Measurements from ENCODE around the gene TBC1D30. TPM values are rescaled to one million over a fixed set of nuclear protein-coding genes. Genes with fewer than 3 reads are reported as not detected.

TBC1D30 gene
- total RNA-seq, 1 experiment from 2014 or later: 8.6 TPM

DNA sequence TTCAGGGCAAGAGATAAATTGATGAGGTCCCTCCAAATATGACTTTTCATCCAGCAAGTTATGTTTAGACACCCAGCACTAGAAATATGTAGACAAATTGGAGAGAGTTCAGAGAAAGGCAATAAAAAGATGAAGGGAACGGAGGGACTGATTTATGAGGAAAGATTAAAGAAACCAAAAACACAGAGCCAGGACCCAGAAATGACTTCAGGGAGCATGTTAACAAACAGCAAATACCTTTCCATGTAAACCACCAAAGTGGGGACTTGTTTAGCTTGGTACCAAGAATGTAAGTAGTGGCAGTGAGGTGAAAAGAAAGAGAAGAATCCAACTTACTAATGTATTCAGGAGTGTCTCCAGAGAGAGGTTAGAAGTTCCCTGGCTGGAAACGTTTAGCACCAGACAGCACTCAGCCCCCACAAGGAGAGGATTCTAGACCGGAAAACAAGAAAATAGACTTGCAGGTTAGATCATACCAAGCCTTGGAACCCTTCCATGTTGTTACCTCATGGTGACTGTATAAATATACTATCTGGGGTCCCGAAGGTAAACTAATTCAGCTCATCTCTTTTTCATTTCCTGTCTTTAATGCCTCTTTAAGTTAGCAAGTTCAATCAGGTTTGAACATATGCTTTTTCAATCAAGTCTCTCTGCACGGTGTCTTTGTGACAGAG, 79.2 kb downstream of the TBC1D30 start:
- CTCF ChIA-PET: no interaction called here
- no peak overlapping the region for H3K4me2 ChIP-seq
- TF ChIP-seq EZH2 (IDR thresholded peaks at IDR 0.05; ENCODE audit: low read depth): no peak
- TF ChIP-seq, protein P1, sequence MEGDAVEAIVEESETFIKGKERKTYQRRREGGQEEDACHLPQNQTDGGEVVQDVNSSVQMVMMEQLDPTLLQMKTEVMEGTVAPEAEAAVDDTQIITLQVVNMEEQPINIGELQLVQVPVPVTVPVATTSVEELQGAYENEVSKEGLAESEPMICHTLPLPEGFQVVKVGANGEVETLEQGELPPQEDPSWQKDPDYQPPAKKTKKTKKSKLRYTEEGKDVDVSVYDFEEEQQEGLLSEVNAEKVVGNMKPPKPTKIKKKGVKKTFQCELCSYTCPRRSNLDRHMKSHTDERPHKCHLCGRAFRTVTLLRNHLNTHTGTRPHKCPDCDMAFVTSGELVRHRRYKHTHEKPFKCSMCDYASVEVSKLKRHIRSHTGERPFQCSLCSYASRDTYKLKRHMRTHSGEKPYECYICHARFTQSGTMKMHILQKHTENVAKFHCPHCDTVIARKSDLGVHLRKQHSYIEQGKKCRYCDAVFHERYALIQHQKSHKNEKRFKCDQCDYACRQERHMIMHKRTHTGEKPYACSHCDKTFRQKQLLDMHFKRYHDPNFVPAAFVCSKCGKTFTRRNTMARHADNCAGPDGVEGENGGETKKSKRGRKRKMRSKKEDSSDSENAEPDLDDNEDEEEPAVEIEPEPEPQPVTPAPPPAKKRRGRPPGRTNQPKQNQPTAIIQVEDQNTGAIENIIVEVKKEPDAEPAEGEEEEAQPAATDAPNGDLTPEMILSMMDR (conservative IDR thresholded peaks at IDR 0.05): no peak
- H3K9me3 ChIP-seq (ENCODE audit: insufficient read depth, low read depth): no peaks in the 10 kb centered on the region
- POLR2A ChIA-PET (ENCODE audit: unreplicated experiment): no interaction called here
- intact Hi-C loops (cut with micrococcal nuclease; ENCODE audit: unreplicated experiment): no loop called here
- DNase-seq: no peak
- no peaks in the 10 kb centered on the region for H4K20me1 ChIP-seq (ENCODE audit: insufficient read depth)
- H3K9me2 ChIP-seq (ENCODE audit: insufficient read depth): no peaks in the 10 kb centered on the region
- no peaks in the 10 kb centered on the region for H3K79me2 ChIP-seq (ENCODE audit: low read depth)
- H3F3A ChIP-seq (ENCODE audit: insufficient read depth, low read depth): no peaks in the 10 kb centered on the region
- no TSS peak for BruUV-seq (replicated peaks)
- H3K4me1 ChIP-seq (replicated peaks; ENCODE audit: insufficient read depth): no peaks in the 10 kb centered on the region
- H3K36me3 ChIP-seq (ENCODE audit: low read depth): no peaks in the 10 kb centered on the region
- no peak overlapping the region for H3K4me3 ChIP-seq
- H3K27me3 ChIP-seq (ENCODE audit: insufficient read depth, low read depth): no peaks in the 10 kb centered on the region
- no peak overlapping the region for H2AFZ ChIP-seq
- no peak overlapping the region for H3K27ac ChIP-seq

DNA sequence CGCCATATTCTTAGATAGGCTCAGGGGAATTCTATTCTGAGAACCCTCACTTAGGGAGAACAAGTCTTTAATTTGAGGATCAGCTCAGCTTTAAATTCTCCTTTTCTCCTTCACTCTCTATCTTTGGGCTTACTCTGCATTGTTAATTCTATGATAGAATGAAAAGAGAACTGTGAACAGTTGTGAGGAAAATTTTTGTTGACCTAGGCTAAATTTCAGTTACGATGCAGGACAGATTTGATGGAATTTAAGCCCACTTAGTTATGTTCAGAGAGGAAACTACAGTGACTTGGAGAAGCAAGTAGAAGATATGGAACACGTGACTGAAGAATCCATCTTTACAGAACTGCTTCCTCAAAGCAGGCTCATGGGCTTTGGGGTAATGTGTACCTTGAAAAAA, 82.7 kb downstream of the TBC1D30 start:
- no peak for TF ChIP-seq EZH2 (IDR thresholded peaks at IDR 0.05; ENCODE audit: low read depth)
- TF ChIP-seq, protein P1 (conservative IDR thresholded peaks at IDR 0.05): no peak
- no peaks in the 10 kb centered on the region for H3K27me3 ChIP-seq (ENCODE audit: insufficient read depth, low read depth)
- no peaks in the 10 kb centered on the region for H3K9me2 ChIP-seq (ENCODE audit: insufficient read depth)
- no peak overlapping the region for H2AFZ ChIP-seq
- no peaks in the 10 kb centered on the region for H3K79me2 ChIP-seq (ENCODE audit: low read depth)
- no peaks in the 10 kb centered on the region for H3K4me1 ChIP-seq (replicated peaks; ENCODE audit: insufficient read depth)
- intact Hi-C loops (cut with micrococcal nuclease; ENCODE audit: unreplicated experiment): no loop called here
- CTCF ChIA-PET: no interaction called here
- H3K9me3 ChIP-seq (ENCODE audit: insufficient read depth, low read depth): no peaks in the 10 kb centered on the region
- no peaks in the 10 kb centered on the region for H4K20me1 ChIP-seq (ENCODE audit: insufficient read depth)
- POLR2A ChIA-PET (ENCODE audit: unreplicated experiment): no interaction called here
- no peak overlapping the region for H3K27ac ChIP-seq
- H3K4me3 ChIP-seq: no peak overlapping the region
- H3K36me3 ChIP-seq (ENCODE audit: low read depth): no peaks in the 10 kb centered on the region
- BruUV-seq (replicated peaks): no TSS peak
- no peak overlapping the region for H3K4me2 ChIP-seq
- H3F3A ChIP-seq (ENCODE audit: insufficient read depth, low read depth): no peaks in the 10 kb centered on the region
- no peak for DNase-seq

DNA sequence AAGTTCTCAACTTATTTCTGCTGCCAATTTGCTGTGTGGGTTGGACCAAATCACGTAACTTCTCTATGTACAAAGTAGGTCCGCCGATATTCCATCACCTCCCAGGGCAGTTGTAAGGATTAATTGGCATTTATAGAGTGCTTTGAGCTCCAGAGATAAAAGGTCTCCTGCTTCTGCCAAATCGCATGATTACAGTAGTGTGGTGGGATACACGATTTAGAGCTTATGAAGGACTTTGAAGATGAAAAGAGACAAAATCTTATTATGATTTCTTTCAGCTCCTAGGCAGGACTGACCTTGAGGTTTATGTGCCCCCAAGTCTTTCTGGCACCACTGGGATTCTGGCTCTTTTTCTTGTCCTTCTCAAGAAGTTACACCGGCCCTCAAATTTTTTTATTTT, 84.7 kb downstream of the TBC1D30 start:
- no TSS peak for BruUV-seq (replicated peaks)
- no peak overlapping the region for H3K4me2 ChIP-seq

More for the DNA sequence above, 84.7 kb downstream of the TBC1D30 start:
- no peak for TF ChIP-seq EZH2 (IDR thresholded peaks at IDR 0.05; ENCODE audit: low read depth)
- TF ChIP-seq, protein P1 (conservative IDR thresholded peaks at IDR 0.05): no peak
- Histone ChIP-seq H3K79me2 (ENCODE audit: low read depth) (no peaks in the 10 kb centered on the region), H3K36me3 (ENCODE audit: low read depth) (no peaks in the 10 kb centered on the region), H4K20me1 (ENCODE audit: insufficient read depth) (no peaks in the 10 kb centered on the region), H3F3A (ENCODE audit: insufficient read depth, low read depth) (no peaks in the 10 kb centered on the region), H3K27me3 (ENCODE audit: insufficient read depth, low read depth) (no peaks in the 10 kb centered on the region), H3K9me3 (ENCODE audit: insufficient read depth, low read depth) (no peaks in the 10 kb centered on the region), H3K27ac (no peak overlapping the region), H3K4me1 (replicated peaks; ENCODE audit: insufficient read depth) (no peaks in the 10 kb centered on the region), H3K9me2 (ENCODE audit: insufficient read depth) (no peaks in the 10 kb centered on the region), H3K4me3 (no peak overlapping the region), H2AFZ (no peak overlapping the region)
- POLR2A ChIA-PET (ENCODE audit: unreplicated experiment): no interaction called here
- intact Hi-C loops (cut with micrococcal nuclease; ENCODE audit: unreplicated experiment): no loop called here
- no peak for DNase-seq
- CTCF ChIA-PET: no interaction called here

Measured in PC-9 (cell line).